A673 (cell line): ENCODE results near the gene ITSN2. TPM values are rescaled to one million over a fixed set of nuclear protein-coding genes. Genes with fewer than 3 reads are reported as not detected.

Source experiments
- BruUV-seq: library from RNA; stranded (reverse); fragments of 400-500 nt; replicated peaks from 2 replicates; lab custom pipeline; 2021; lab: Mats Ljungman, UMichigan
- CTCF ChIA-PET: fragments of 300-600 bp; sonication (Branson Sonifier 250); formaldehyde crosslinking; loops from one replicate; lab custom pipeline; 2022; ENCODE audit warnings: antibody characterized with exemption; lab: Charles Lee
- POLR2A ChIA-PET: fragments of 300-600 bp; sonication (Branson Sonifier 250); formaldehyde crosslinking; loops from one replicate; lab custom pipeline; 2022; ENCODE audit warnings: antibody characterized with exemption; ENCODE audit not compliant: low non-redundant PET; lab: Charles Lee
- DNase-seq: peaks from one replicate; pipeline ENCODE4 v3.0.0-alpha.2; 2015; ENCODE audit warnings: low spot score
- H3K27ac ChIP-seq: fragments of 200-600 bp; sonication (generic); 2 replicates; pipeline ENCODE4 v1.5.1; 2016; ENCODE audit warnings: mixed run types, low read depth, mild to moderate bottlenecking, mixed read lengths, antibody characterized with exemption, low read length; ENCODE audit not compliant: poor library complexity, severe bottlenecking
- H3K27me3 ChIP-seq: fragments of 200-600 bp; sonication (generic); replicated peaks from 2 replicates; pipeline ENCODE4 v1.6.1; 2017; ENCODE audit warnings: mixed run types, low read depth, mild to moderate bottlenecking, mixed read lengths, antibody characterized with exemption, low read length; ENCODE audit not compliant: insufficient read depth, poor library complexity
- H3K36me3 ChIP-seq: fragments of 200-600 bp; sonication (generic); 2 replicates; pipeline ENCODE4 v1.6.1; 2016; ENCODE audit warnings: mixed run types, mild to moderate bottlenecking, mixed read lengths, antibody characterized with exemption, low read length; ENCODE audit not compliant: insufficient read depth, poor library complexity, severe bottlenecking
- H3K4me1 ChIP-seq: fragments of 200-600 bp; sonication (generic); 2 replicates; pipeline ENCODE4 v1.6.1; 2017; ENCODE audit warnings: mixed run types, mild to moderate bottlenecking, mixed read lengths, antibody characterized with exemption, low read length; ENCODE audit not compliant: insufficient read depth, poor library complexity, severe bottlenecking
- H3K4me3 ChIP-seq: fragments of 200-600 bp; sonication (generic); 2 replicates; pipeline ENCODE4 v1.5.1; 2016; ENCODE audit warnings: low read depth, mixed run types, mild to moderate bottlenecking, mixed read lengths, low read length; ENCODE audit not compliant: poor library complexity, severe bottlenecking
- H3K9me3 ChIP-seq: fragments of 200-600 bp; sonication (generic); 2 replicates; pipeline ENCODE4 v1.6.1; 2016; ENCODE audit warnings: mixed run types, low read depth, mild to moderate bottlenecking, mixed read lengths, antibody characterized with exemption, low read length; ENCODE audit not compliant: poor library complexity, severe bottlenecking
- CTCF ChIP-seq: fragments of 300-800, 200-600 bp; sonication (generic); conservative IDR thresholded peaks from 2 replicates; pipeline ENCODE4 v1.5.1; 2017; ENCODE audit warnings: low read depth, mild to moderate bottlenecking, antibody characterized with exemption, low read length, moderate library complexity, mixed read lengths
- EZH2 ChIP-seq: fragments of 200-600 bp; sonication (generic); IDR thresholded peaks from 2 replicates; pipeline ENCODE4 v1.6.1; 2017; ENCODE audit warnings: borderline replicate concordance, low read depth, mild to moderate bottlenecking, mixed read lengths, antibody characterized with exemption, low read length; ENCODE audit not compliant: poor library complexity, severe bottlenecking
- intact Hi-C: fragments of 100-400 bp; cut with micrococcal nuclease; formaldehyde crosslinking; loops from one replicate; pipeline ENCODE4 v1.10.0; 2022; ENCODE audit not compliant: unreplicated experiment
- total RNA-seq: library from RNA; stranded (reverse); gene quantifications from 2 replicates; pipeline ENCODE4 v1.2.3, GENCODE V29; 2021

ITSN2 gene
- total RNA-seq, 1 experiment from 2014 or later: 16.4 TPM

GRCh38 chr2:24262421-24262970, 97.8 kb downstream of the ITSN2 start:
- Histone ChIP-seq H3K27me3 (no peaks in the 10 kb centered on the region), H3K36me3 (no peaks in the 10 kb centered on the region), H3K27ac (no peak overlapping the region), H3K4me1 (no peaks in the 10 kb centered on the region), H3K9me3 (no peaks in the 10 kb centered on the region), H3K4me3 (no peak overlapping the region)
- ChIA-PET POLR2A (no interaction called here), CTCF (no interaction called here)
- no TSS peak for BruUV-seq
- no peak for DNase-seq
- intact Hi-C loops: no loop called here
- TF ChIP-seq CTCF: no peak

GRCh38 chr2:24261441-24261840, 98.9 kb downstream of the ITSN2 start:
- ChIA-PET CTCF (no interaction called here), POLR2A (interaction anchor here (0.6 kb wide), 2 partner anchors 271 to 320 kb away, joined by 3 to 11 read pairs; no protein-coding TSS in a partner anchor)
- intact Hi-C loops: no loop called here

GRCh38 chr2:24259316-24259715, 101.0 kb downstream of the ITSN2 start:
- BruUV-seq: no TSS peak
- Histone ChIP-seq H3K27me3 (no peaks in the 10 kb centered on the region), H3K9me3 (no peaks in the 10 kb centered on the region), H3K36me3 (no peaks in the 10 kb centered on the region), H3K4me1 (no peaks in the 10 kb centered on the region), H3K27ac (no peak overlapping the region), H3K4me3 (no peak overlapping the region)
- POLR2A ChIA-PET: no interaction called here
- TF ChIP-seq EZH2 (no peak), CTCF (no peak)
- intact Hi-C loops: no loop called here
- CTCF ChIA-PET: no interaction called here
- no peak for DNase-seq

More at GRCh38 chr2:24261441-24261840, 98.9 kb downstream of the ITSN2 start:
- Histone ChIP-seq H3K27me3 (no peaks in the 10 kb centered on the region), H3K9me3 (no peaks in the 10 kb centered on the region), H3K4me1 (no peaks in the 10 kb centered on the region), H3K36me3 (no peaks in the 10 kb centered on the region), H3K4me3 (no peak overlapping the region), H3K27ac (no peak overlapping the region)
- TF ChIP-seq EZH2 (no peak), CTCF (no peak)
- no TSS peak for BruUV-seq
- no peak for DNase-seq
